Measurements from ENCODE around the gene TMEM258.

- TF ChIP-seq CTCF (IDR thresholded peaks at IDR 0.05; ENCODE audit: low read length) (no peak), EZH2 (IDR thresholded peaks at IDR 0.05; ENCODE audit: borderline replicate concordance, low read length) (no peak)
These were observed 29.6 kb downstream of the TMEM258 start for GRCh38 chr11:61762798-61763197.

All from OCI-LY1 (cell line).